ENCODE results near the gene SHISA9.

Gene SHISA9

GRCh38 chr16:13205352-13205751 lies 304.0 kb downstream of the SHISA9 start:
- no peak for DNase-seq

DNA sequence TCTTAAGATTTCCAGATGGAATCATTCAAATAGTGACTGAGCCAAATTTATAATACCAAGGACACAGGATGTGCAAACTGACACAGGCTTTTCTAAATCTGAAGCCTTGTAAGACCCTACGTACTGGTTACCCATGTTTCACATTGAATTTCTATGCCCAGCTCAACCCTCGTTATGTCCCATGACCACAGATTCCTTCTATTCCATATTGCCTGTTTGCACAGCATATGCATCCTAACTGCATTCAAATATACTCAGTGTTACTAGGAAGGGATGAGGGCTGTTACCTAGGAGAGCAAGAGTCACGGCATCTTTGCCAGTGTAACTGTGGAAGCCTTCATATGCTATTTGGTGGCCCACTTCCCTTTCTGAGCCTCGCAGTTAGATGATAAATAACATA lies 305.2 kb downstream of the SHISA9 start:
- no peak for DNase-seq

DNA sequence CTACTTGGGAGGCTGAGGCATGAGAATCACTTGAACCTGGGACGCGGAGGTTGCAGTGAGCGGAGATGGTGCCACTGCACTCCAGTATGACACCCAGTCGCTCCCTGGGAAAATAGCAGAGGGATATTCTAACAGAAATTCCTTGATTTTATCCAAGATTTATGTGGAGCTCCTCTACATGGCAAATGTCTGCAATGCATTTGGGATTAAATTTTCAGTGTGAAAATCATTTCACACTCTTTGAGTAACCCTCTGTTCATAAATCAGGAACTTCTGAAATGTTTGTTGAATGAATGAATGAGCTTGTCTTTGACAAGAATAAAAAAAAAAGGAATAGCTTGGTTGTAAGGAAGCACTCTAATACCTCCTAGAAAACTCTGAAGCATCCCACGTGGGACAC lies 305.8 kb downstream of the SHISA9 start:
- no peak for DNase-seq

DNA sequence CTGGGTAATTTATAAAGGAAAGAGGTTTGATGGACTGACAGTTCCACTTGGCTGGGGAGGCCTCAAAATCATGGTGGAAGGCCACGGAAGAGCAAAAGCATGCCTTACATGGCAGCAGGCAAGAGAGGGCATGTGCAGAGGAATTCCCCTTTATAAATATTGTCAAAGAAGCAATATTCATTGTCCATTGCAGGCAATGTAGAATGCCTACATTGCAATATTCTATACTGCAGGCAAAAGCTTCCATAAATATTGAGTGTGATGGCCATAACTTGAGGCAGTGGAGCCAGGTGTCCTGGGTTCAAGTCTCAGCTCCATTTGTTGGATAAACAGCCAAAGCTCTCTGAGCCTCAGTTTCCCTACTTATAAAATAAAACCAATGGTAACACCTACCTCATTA lies 322.3 kb downstream of the SHISA9 start:
- no peak for DNase-seq

GRCh38 chr16:13229039-13229438 lies 327.6 kb downstream of the SHISA9 start:
- DNase-seq, result no peak

DNA sequence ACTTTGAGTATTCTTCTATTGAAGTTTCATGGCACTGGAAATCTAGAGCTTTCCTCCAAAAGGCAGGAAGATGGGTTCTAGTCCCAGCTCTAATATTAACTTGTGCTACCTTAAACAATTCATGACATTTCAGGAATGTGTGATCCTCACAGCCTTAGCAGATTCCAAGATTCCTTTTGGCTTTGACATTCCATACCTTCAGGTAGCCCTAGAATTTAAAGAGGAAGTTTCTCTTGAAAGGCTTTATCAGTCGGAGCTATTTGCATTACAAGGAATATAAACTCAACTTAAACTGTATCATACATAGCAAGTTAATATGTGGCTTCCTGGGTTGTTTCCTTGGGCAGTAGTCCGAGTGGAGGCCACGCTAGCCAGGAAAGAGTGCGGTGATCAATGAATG lies 330.0 kb downstream of the SHISA9 start:
- no peak for DNase-seq

DNA sequence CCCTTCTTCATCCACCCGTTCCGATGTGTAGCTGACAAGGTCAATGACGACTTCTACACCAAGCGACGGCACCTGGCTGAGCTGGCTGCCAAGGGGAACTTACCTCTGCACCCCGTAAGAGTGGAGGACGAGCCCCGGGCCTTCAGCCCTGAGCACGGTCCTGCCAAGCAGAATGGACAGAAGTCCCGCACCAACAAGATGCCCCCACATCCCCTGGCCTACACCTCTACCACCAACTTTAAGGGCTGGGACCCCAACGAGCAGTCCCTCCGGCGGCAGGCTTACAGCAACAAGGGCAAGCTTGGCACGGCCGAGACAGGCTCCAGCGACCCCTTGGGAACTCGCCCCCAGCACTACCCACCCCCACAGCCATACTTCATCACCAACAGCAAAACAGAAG lies 333.6 kb downstream of the SHISA9 start:
- no peak for DNase-seq

GRCh38 chr16:13236308-13236707 lies 334.9 kb downstream of the SHISA9 start:
- no peak for DNase-seq

- no peak for DNase-seq
These were observed 336.8 kb downstream of the SHISA9 start for GRCh38 chr16:13238182-13238581.

- DNase-seq, result no peak
These were observed 340.8 kb downstream of the SHISA9 start for GRCh38 chr16:13242201-13242600.

- no peak for DNase-seq
These were observed 343.4 kb downstream of the SHISA9 start for GRCh38 chr16:13244770-13245169.

- no peak for DNase-seq
These were observed 344.4 kb downstream of the SHISA9 start for GRCh38 chr16:13245713-13246377.

DNA sequence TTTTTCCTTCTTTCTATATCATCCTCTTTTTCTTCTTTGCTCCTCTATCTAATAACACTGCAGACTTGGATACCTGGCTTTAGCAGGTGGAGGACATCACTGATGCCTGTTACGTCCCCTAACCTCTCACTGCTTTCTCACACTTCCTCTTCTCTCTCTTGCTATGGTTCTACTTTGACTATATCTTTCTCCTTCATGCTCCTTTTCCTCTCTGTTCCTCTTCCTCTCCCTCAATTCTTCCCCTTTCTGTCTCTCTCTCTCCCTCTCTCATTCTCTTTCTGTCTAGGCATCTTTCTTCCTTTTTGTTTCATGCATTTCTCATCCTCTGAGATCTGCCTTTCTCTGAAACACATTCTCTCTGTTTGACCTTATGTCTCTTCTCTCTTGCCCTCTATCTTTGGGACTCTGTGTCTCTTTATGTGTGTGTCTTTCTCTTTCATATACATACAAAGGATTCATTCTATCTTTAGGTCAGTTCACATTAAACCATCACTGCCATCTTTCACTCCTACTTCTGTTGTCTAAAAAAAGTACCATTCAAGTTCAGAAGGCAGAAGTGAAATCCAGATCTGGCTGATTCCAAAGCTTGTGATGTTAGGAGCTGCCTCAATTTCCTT lies 353.7 kb downstream of the SHISA9 start:
- DNase-seq, result no peak

- DNase-seq, result no peak
These were observed 361.1 kb downstream of the SHISA9 start for GRCh38 chr16:13262270-13263090.

DNA sequence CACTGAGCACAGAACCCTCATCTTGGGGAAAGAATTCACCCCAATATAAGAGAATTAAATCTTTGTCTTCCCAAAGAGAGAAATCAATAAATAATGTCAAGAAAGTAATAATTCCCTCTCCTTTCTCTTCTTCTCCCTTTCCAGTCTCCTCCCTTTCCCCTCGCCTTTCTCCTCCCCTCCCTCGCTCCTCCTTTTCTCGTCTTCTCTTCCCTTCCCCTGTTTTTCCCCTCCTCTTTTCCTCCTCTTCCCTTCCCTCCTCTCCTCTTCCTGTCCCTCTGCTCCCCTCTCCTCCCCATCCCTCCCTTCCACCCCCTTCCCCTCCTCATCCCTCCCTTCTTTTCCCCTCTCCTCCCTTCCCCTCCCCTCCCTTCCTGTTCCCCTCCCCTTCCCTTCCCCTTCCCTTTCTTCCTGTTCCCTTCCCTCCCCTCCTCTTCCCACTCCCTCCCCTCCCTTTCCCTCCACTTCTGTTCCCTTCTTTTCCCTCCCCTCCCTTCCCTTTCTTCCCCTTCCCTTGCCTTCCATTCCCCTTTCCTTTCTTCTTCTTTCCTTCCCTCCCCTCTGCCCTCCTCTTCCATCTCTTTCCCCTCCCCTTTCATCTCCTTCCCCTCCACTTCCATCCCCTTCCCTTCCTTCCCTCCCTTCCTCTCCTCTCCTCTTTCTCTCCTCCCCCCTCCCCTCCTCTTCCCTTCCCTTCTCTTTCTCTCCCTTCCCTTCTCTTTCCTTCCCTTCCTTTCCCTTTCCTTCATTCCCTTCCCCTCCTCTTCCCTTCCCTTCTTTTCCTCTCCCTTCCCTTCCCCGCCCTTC lies 363.6 kb downstream of the SHISA9 start:
- no peak for DNase-seq

DNA sequence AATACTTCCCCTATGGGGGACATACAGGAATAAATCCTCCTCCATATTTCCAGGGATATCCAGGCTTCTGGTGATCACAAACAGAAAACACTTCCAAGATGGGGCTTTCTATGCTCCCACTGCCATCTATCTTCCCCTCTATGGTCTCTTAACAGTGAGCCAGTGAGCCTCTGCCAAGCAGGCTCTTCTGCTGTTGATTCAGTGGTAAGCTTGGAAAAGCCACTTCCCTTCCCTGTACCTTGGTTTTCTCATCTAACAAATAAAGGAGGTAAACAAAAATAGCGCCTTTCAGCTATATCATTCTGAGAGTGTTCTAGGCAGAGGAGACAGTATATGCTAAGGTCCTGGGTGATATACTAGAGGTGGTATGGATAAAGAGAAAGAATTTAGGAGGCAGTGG lies 368.0 kb downstream of the SHISA9 start:
- no peak for DNase-seq

DNA sequence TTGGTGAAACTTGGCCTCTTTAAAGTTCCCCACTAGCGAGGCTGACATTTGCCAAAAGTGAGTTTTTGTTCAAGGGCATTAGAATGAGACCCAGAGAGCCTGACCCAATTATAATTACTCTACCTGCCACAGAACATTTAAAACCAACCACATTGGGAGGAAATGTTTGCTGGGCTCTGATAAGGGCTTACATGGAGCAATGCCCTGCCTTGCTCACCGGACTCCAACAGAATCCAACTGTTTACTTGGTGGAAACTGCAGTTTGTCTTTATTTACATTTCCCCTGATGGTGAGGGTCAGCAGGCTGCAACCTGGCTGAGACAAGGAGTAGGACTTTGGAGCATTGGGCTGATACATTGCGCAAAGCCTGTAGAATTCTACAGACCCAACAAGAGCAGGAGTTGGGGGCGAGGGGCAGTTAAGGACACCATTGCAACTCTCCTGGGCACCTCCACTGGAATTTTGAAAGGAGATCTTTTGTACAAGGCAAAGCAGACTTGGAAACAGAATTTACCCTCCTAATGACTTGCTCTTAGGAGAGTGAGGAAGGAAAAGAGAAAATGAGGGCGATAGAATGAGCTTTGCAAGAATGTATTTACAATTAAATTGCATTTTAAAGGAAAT lies 368.6 kb downstream of the SHISA9 start:
- DNase-seq, result no peak

- no peak for DNase-seq
These were observed 369.2 kb downstream of the SHISA9 start for GRCh38 chr16:13270602-13271001.

DNA sequence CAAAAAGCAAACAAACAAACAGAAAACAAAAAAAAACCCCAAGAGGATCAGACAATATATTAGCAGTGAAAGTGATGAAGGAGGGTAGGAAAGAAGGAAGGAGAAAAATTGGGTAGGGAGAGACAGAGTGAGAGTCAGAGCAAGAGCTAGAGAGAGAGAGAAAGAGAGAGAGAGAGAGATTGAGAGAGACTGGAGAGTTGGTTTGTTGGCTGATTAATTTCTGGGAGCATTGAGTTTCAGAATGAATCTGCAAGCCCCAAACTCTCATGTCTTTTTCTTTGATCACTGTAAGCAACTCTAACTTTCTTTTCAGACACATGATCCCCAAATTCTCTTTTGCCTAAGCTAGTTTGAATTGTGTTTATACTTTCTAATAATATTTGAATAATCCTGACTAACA lies 388.1 kb downstream of the SHISA9 start:
- DNase-seq, result no peak

Data from 8988T (cell line).